Effector memory CD4-positive, alpha-beta T cell (primary cell): ENCODE results near the gene UBN1.

Source experiments
- DNase-seq, 3 donors: peaks; one replicate each; pipeline ENCODE4 v3.0.0-alpha.2; 2020
- H3K27ac ChIP-seq: 2 replicates; pipeline ENCODE4 v1.7.0; 2013; ENCODE audit warnings: mild to moderate bottlenecking, low read length, moderate library complexity; ENCODE audit not compliant: insufficient read depth, poor library complexity, severe bottlenecking
- H3K27me3 ChIP-seq: replicated peaks from 2 replicates; pipeline ENCODE4 v1.7.0; 2013; ENCODE audit warnings: mild to moderate bottlenecking, low read length; ENCODE audit not compliant: insufficient read depth, control insufficient read depth, poor library complexity, severe bottlenecking
- H3K36me3 ChIP-seq: 2 replicates; pipeline ENCODE4 v1.7.0; 2013; ENCODE audit warnings: mild to moderate bottlenecking, low read length, moderate library complexity; ENCODE audit not compliant: control insufficient read depth, insufficient read depth
- H3K4me1 ChIP-seq: 2 replicates; pipeline ENCODE4 v1.7.0; 2013; ENCODE audit warnings: low read length, mild to moderate bottlenecking; ENCODE audit not compliant: control insufficient read depth, insufficient read depth, poor library complexity, severe bottlenecking
- H3K4me3 ChIP-seq: 2 replicates; pipeline ENCODE4 v1.7.0; 2013; ENCODE audit warnings: low read length, low read depth, mild to moderate bottlenecking; ENCODE audit not compliant: insufficient read depth, poor library complexity, severe bottlenecking
- H3K9me3 ChIP-seq: 2 replicates; pipeline ENCODE4 v1.7.0; 2013; ENCODE audit warnings: mild to moderate bottlenecking, low read length, moderate library complexity; ENCODE audit not compliant: control insufficient read depth

UBN1 gene

GRCh38 chr16:4859190-4859899, 12.1 kb downstream of the UBN1 start:
- no peak overlapping the region for H3K4me3 ChIP-seq
- peaks cover 59% of the 10 kb centered on the region for H3K36me3 ChIP-seq
- H3K27ac ChIP-seq: no peak overlapping the region
- no peaks in the 10 kb centered on the region for H3K27me3 ChIP-seq
- no peak for DNase-seq
- H3K9me3 ChIP-seq: no peaks in the 10 kb centered on the region
- no peaks in the 10 kb centered on the region for H3K4me1 ChIP-seq

DNA sequence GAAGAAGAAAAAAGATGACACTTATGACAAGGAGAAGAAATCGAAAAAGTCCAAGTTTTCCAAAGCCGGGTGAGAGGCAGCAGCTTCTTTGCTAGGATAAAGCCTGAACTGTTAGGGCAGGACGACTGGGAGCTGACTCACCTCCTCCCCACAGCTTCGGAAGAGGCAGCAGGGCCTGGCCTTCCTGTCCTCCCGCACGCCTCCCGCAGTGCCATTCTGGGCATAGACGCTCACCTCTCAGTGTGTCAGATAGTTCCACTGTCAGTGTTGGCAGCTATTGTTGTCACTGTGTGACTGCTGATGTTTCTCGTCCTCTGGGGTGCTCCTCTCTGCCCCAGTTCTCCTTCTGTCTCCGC, 12.6 kb downstream of the UBN1 start:
- Histone ChIP-seq H3K27me3 (no peaks in the 10 kb centered on the region), H3K4me1 (no peaks in the 10 kb centered on the region), H3K9me3 (no peaks in the 10 kb centered on the region), H3K36me3 (peaks cover 60% of the 10 kb centered on the region), H3K4me3 (no peak overlapping the region), H3K27ac (no peak overlapping the region)
- no peak for DNase-seq

DNA sequence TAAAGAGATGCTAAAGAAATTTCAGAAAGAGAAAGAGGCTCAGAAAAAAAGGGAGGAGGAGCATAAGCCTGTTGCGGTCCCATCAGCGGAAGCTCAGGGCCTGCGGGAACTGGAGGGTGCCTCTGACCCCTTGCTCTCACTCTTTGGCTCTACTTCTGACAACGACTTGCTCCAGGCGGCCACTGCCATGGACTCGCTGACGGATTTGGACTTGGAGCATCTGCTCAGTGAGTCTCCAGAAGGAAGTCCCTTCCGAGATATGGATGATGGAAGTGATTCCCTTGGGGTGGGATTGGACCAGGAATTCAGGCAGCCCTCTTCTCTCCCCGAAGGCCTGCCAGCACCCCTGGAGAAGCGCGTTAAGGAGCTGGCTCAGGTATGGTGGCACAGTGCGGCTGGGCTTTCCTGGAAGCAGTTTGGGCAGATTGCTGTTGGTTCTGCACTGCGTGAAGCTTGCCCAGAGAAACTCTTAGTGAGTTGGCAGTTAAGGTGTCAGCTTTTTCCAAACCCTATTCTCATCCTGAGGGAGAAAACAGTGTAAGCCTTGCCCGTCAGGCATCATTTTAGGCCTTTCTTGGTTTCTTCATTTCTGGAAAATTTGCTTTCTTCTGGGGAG, 13.6 kb downstream of the UBN1 start:
- H3K27ac ChIP-seq: no peak overlapping the region
- no peaks in the 10 kb centered on the region for H3K27me3 ChIP-seq
- H3K36me3 ChIP-seq: peaks cover 53% of the 10 kb centered on the region

DNA sequence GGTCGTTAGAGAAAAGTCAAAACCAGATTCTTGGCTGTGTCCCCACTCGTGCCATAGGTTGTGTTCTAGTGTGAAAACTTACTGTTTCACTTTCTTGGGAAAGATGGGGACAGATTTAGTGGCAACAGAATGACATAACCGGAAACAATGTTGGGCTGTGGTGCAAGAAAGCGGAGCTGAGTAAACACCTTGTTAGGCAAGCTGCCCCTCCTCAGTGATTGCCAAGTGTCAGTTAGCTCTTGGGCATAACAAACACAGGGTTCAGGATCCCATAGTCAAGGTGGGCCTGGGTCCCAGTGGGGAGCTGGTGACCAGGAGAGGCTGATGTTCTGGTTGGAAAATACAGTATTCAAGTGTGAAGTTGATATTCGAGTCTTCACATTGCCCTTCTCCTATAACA, 15.4 kb downstream of the UBN1 start:
- Histone ChIP-seq H3K27me3 (no peaks in the 10 kb centered on the region), H3K36me3 (peaks cover 49% of the 10 kb centered on the region), H3K4me1 (no peaks in the 10 kb centered on the region), H3K27ac (no peak overlapping the region), H3K4me3 (no peak overlapping the region), H3K9me3 (no peaks in the 10 kb centered on the region)
- no peak for DNase-seq

More for the DNA sequence above, 13.6 kb downstream of the UBN1 start:
- no peak overlapping the region for H3K4me3 ChIP-seq
- H3K9me3 ChIP-seq: no peaks in the 10 kb centered on the region
- H3K4me1 ChIP-seq: no peaks in the 10 kb centered on the region
- no peak for DNase-seq

DNA sequence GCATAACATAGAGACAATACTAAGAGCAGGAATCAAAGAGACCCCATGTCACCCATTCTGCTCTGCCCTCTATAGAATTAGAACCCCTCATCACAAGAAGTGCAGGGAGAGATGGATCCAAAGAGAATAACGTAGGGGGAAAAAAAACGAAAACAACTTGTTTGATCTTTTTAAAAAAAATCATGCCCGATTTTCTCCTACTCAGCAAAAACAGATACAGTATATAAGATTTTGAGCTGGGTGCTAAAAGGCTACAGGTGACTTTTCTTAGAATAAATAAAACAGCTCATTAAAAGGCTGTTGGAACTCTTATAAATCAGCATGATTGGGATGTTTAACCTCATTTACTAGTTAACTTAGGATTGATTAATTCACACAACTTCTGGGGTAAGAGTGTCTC, 17.4 kb downstream of the UBN1 start:
- Histone ChIP-seq H3K27me3 (no peaks in the 10 kb centered on the region), H3K4me1 (no peaks in the 10 kb centered on the region), H3K4me3 (no peak overlapping the region), H3K27ac (no peak overlapping the region), H3K9me3 (no peaks in the 10 kb centered on the region), H3K36me3 (peaks cover 45% of the 10 kb centered on the region)
- no peak for DNase-seq

GRCh38 chr16:4865231-4865860, 18.1 kb downstream of the UBN1 start:
- Histone ChIP-seq H3K27ac (no peak overlapping the region), H3K4me3 (no peak overlapping the region), H3K27me3 (no peaks in the 10 kb centered on the region), H3K4me1 (no peaks in the 10 kb centered on the region), H3K9me3 (no peaks in the 10 kb centered on the region), H3K36me3 (peaks cover 45% of the 10 kb centered on the region)
- DNase-seq: no peak

GRCh38 chr16:4866586-4866985, 19.3 kb downstream of the UBN1 start:
- peaks cover 44% of the 10 kb centered on the region for H3K36me3 ChIP-seq
- no peak for DNase-seq
- no peak overlapping the region for H3K27ac ChIP-seq
- H3K27me3 ChIP-seq: no peaks in the 10 kb centered on the region
- H3K4me3 ChIP-seq: no peak overlapping the region
- H3K9me3 ChIP-seq: no peaks in the 10 kb centered on the region
- no peaks in the 10 kb centered on the region for H3K4me1 ChIP-seq

DNA sequence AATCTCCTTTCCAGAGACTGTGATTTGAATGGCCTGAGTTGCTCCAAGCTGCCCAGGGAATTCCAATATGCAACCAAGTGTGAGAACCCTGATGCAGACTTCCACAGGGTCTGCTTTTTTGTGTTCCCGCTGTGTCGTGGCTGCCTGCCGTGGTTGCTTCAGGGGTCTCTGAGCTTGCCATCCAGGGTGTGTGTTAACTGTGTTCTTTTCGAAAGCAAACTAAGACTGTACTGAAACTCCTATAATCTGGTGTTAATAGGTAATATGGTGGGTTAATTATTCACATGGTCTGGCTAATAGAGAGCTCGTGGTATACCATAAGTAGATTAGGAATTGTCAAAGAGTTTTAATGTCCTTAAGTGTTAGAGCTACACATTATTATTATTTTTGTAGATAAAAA, 20.7 kb downstream of the UBN1 start:
- H3K36me3 ChIP-seq: peaks cover 54% of the 10 kb centered on the region
- H3K9me3 ChIP-seq: no peaks in the 10 kb centered on the region
- H3K27me3 ChIP-seq: no peaks in the 10 kb centered on the region
- no peak overlapping the region for H3K27ac ChIP-seq
- no peak overlapping the region for H3K4me3 ChIP-seq
- DNase-seq: no peak
- no peaks in the 10 kb centered on the region for H3K4me1 ChIP-seq

- Histone ChIP-seq H3K4me1 (no peaks in the 10 kb centered on the region), H3K4me3 (no peak overlapping the region), H3K36me3 (peaks cover 59% of the 10 kb centered on the region), H3K9me3 (no peaks in the 10 kb centered on the region), H3K27me3 (no peaks in the 10 kb centered on the region), H3K27ac (no peak overlapping the region)
- DNase-seq: no peak
Measured at GRCh38 chr16:4868535-4868934, 21.3 kb downstream of the UBN1 start.

GRCh38 chr16:4869147-4869805, 22.0 kb downstream of the UBN1 start:
- Histone ChIP-seq H3K27ac (no peak overlapping the region), H3K9me3 (no peaks in the 10 kb centered on the region), H3K36me3 (peaks cover 62% of the 10 kb centered on the region), H3K27me3 (no peaks in the 10 kb centered on the region), H3K4me1 (no peaks in the 10 kb centered on the region), H3K4me3 (no peak overlapping the region)
- DNase-seq: no peak
